GM21526 (cell line): Measurements from ENCODE around the gene CNPY2.
"Not testable (repeated sequence)": the region's sequence is repeated elsewhere in the genome, so short reads cannot be mapped to it uniquely, and the experiment has no call there.

ENCODE experiments used
- ATAC-seq: cut with Tn5 transposase; IDR thresholded peaks from one replicate; pipeline ENCODE4 v1.9.1; 2021; ENCODE audit warnings: moderate library complexity; ENCODE audit not compliant: unreplicated experiment, low FRiP score

Gene CNPY2

GRCh38 chr12:56299308-56299852 lies 16.4 kb downstream of the CNPY2 start:
- no peak for ATAC-seq

GRCh38 chr12:56298828-56299227 lies 17.0 kb downstream of the CNPY2 start:
- no peak for ATAC-seq

- no peak for ATAC-seq
Observed at GRCh38 chr12:56297400-56297799, 18.4 kb downstream of the CNPY2 start.

GRCh38 chr12:56296295-56296694 lies 19.5 kb downstream of the CNPY2 start:
- no peak for ATAC-seq

GRCh38 chr12:56293795-56294194 lies 22.0 kb downstream of the CNPY2 start:
- ATAC-seq = no peak

GRCh38 chr12:56288705-56289387 lies 26.9 kb downstream of the CNPY2 start:
- ATAC-seq = no peak

- no peak for ATAC-seq
Observed at GRCh38 chr12:56286044-56286830, 29.6 kb downstream of the CNPY2 start.

- ATAC-seq = not testable (repeated sequence)
Observed at GRCh38 chr12:56284263-56284662, 31.5 kb downstream of the CNPY2 start.

- no peak for ATAC-seq
Observed at GRCh38 chr12:56282579-56282978, 33.2 kb downstream of the CNPY2 start.

- no peak for ATAC-seq
Observed at GRCh38 chr12:56282030-56282429, 33.8 kb downstream of the CNPY2 start.

GRCh38 chr12:56280849-56281248 lies 34.9 kb downstream of the CNPY2 start:
- ATAC-seq = no peak

GRCh38 chr12:56278905-56279304 lies 36.9 kb downstream of the CNPY2 start:
- no peak for ATAC-seq

- ATAC-seq = no peak
Observed at GRCh38 chr12:56274299-56274698, 41.5 kb downstream of the CNPY2 start.

GRCh38 chr12:56272468-56272867 lies 43.3 kb downstream of the CNPY2 start:
- not testable (repeated sequence) for ATAC-seq

- ATAC-seq = no peak
Observed at GRCh38 chr12:56271031-56271430, 44.8 kb downstream of the CNPY2 start.

GRCh38 chr12:56267443-56268071 lies 48.2 kb downstream of the CNPY2 start:
- ATAC-seq = no peak

GRCh38 chr12:56266693-56267442 lies 48.9 kb downstream of the CNPY2 start, which contains the start of gene COQ10A:
COQ10A (plus strand) TSS chr12:56266942; CDS start chr12:56267119, 177 bp downstream.
- peak; percentile 84 for ATAC-seq

- ATAC-seq = not testable (repeated sequence)
Observed at GRCh38 chr12:56266068-56266692, 49.6 kb downstream of the CNPY2 start.

GRCh38 chr12:56262955-56263354 lies 52.8 kb downstream of the CNPY2 start:
- not testable (repeated sequence) for ATAC-seq
